CD4-positive, alpha-beta T cell treated with Interleukin-4 for 1 hour (primary cell): Measurements from ENCODE around the gene GDPD4.

Experiments used
- DNase-seq, 2 donors: peaks; one replicate each; pipeline ENCODE4 v3.0.0-alpha.2; 2020 to 2022

Gene GDPD4

GRCh38 chr11:77202941-77203900 is 98.3 kb downstream of the GDPD4 start:
- no peak for DNase-seq

GRCh38 chr11:77201991-77202841 is 99.3 kb downstream of the GDPD4 start:
- no peak for DNase-seq

GRCh38 chr11:77201370-77201769 is 100.1 kb downstream of the GDPD4 start:
- no peak for DNase-seq

GRCh38 chr11:77200351-77201268 is 100.9 kb downstream of the GDPD4 start:
- DNase-seq, result no peak

GRCh38 chr11:77199137-77199745 is 102.2 kb downstream of the GDPD4 start:
- DNase-seq, result peak in 1 of 2 donors; percentile 7

- no peak for DNase-seq
Observed at GRCh38 chr11:77198440-77198849, 103.0 kb downstream of the GDPD4 start.

- no peak for DNase-seq
Observed at GRCh38 chr11:77197626-77198320, 103.7 kb downstream of the GDPD4 start.

- DNase-seq, result no peak
Observed at GRCh38 chr11:77196961-77197360, 104.5 kb downstream of the GDPD4 start.

GRCh38 chr11:77195071-77195755 is 106.3 kb downstream of the GDPD4 start:
- DNase-seq, result no peak

GRCh38 chr11:77193911-77194830 is 107.3 kb downstream of the GDPD4 start:
- no peak for DNase-seq

- no peak for DNase-seq
Observed at GRCh38 chr11:77193167-77193566, 108.3 kb downstream of the GDPD4 start.

- DNase-seq, result peak; percentile 34 to 35
Observed at GRCh38 chr11:77191823-77192495, 109.5 kb downstream of the GDPD4 start.

GRCh38 chr11:77191429-77191822 is 110.1 kb downstream of the GDPD4 start:
- DNase-seq, result no peak

- no peak for DNase-seq
Observed at GRCh38 chr11:77190331-77191075, 111.0 kb downstream of the GDPD4 start.

GRCh38 chr11:77189588-77190210 is 111.8 kb downstream of the GDPD4 start:
- DNase-seq, result no peak

GRCh38 chr11:77188633-77189491 is 112.6 kb downstream of the GDPD4 start:
- DNase-seq, result no peak
